MCF 10A (cell line): ENCODE measurements around the gene FGD2. TPM values are rescaled to one million over a fixed set of nuclear protein-coding genes. Genes with fewer than 3 reads are reported as not detected.

Source experiments
- BruUV-seq: library from RNA; stranded (reverse); fragments of 400-500 nt; replicated peaks from 2 replicates; lab custom pipeline; 2021; lab: Mats Ljungman, UMichigan
- CTCF ChIA-PET: fragments of 300-600 bp; sonication (Branson Sonifier 250); formaldehyde crosslinking; extraction: SDS; loops from one replicate; lab custom pipeline; 2021; ENCODE audit warnings: antibody characterized with exemption, inconsistent platforms; lab: Yijun Ruan, JAX
- POLR2A ChIA-PET: fragments of 300-600, 350-650 bp; sonication (Branson Sonifier 250); formaldehyde crosslinking; extraction: SDS; loops from one replicate; lab custom pipeline; 2020; ENCODE audit warnings: antibody characterized with exemption, inconsistent platforms; lab: Yijun Ruan, JAX
- DNase-seq: peaks from one replicate; pipeline ENCODE4 v3.0.0-alpha.2; 2018; ENCODE audit not compliant: unreplicated experiment
- H3K27ac Mint-ChIP-seq: one replicate; pipeline ENCODE4 v1.8.0; 2022; ENCODE audit warnings: mild to moderate bottlenecking, low read depth, mixed read lengths; ENCODE audit not compliant: unreplicated experiment
- H3K27me3 Mint-ChIP-seq: one replicate; pipeline ENCODE4 v1.8.0; 2022; ENCODE audit warnings: mixed read lengths; ENCODE audit not compliant: insufficient read depth, unreplicated experiment
- H3K36me3 Mint-ChIP-seq: one replicate; pipeline ENCODE4 v1.8.0; 2022; ENCODE audit warnings: mild to moderate bottlenecking, moderate library complexity, mixed read lengths; ENCODE audit not compliant: insufficient read depth, unreplicated experiment
- H3K4me1 Mint-ChIP-seq: one replicate; pipeline ENCODE4 v1.8.0; 2022; ENCODE audit warnings: mixed read lengths; ENCODE audit not compliant: insufficient read depth, unreplicated experiment
- H3K4me3 Mint-ChIP-seq: one replicate; pipeline ENCODE4 v1.8.0; 2022; ENCODE audit warnings: mild to moderate bottlenecking, moderate library complexity, mixed read lengths; ENCODE audit not compliant: unreplicated experiment
- H3K9me3 Mint-ChIP-seq: one replicate; pipeline ENCODE4 v1.8.0; 2022; ENCODE audit warnings: mixed read lengths; ENCODE audit not compliant: unreplicated experiment
- CTCF ChIP-seq: fragments of 200-600 bp; IDR thresholded peaks from one replicate; pipeline ENCODE4 v1.8.0; 2022; ENCODE audit warnings: antibody characterized with exemption, mild to moderate bottlenecking; ENCODE audit not compliant: unreplicated experiment
- intact Hi-C: fragments of 100-400 bp; cut with micrococcal nuclease; formaldehyde crosslinking; loops from 2 replicates; pipeline ENCODE4 v1.14.1; 2022
- total RNA-seq: library from RNA; stranded (reverse); gene quantifications from 2 replicates; pipeline ENCODE4 v1.2.3, GENCODE V29; 2022

FGD2 gene
- total RNA-seq, 1 experiment from 2014 or later = not detected

- no peaks in the 10 kb centered on the region for H3K36me3 Mint-ChIP-seq
- H3K27ac Mint-ChIP-seq = no peak overlapping the region
- H3K27me3 Mint-ChIP-seq = no peaks in the 10 kb centered on the region
- H3K9me3 Mint-ChIP-seq = no peaks in the 10 kb centered on the region
- intact Hi-C loops = no loop called here
- no TSS peak for BruUV-seq
- no peak for TF ChIP-seq CTCF
- H3K4me3 Mint-ChIP-seq = no peak overlapping the region
- POLR2A ChIA-PET = no interaction called here
- no peak for DNase-seq
- no peaks in the 10 kb centered on the region for H3K4me1 Mint-ChIP-seq
- CTCF ChIA-PET = interaction anchor here (3.1 kb wide), 1 partner anchor 9 kb away, joined by 19 read pairs; no protein-coding TSS in a partner anchor
Measured at GRCh38 chr6:37008484-37009465, 3.3 kb downstream of the FGD2 start.

- H3K27ac Mint-ChIP-seq = no peak overlapping the region
- no peak overlapping the region for H3K4me3 Mint-ChIP-seq
- no TSS peak for BruUV-seq
- DNase-seq = no peak
- CTCF ChIA-PET = interaction anchor here (0.8 to 1.3 kb wide), 4 partner anchors 9 to 243 kb away, joined by 3 read pairs; no protein-coding TSS in a partner anchor
- H3K36me3 Mint-ChIP-seq = no peaks in the 10 kb centered on the region
- TF ChIP-seq CTCF = no peak
- H3K9me3 Mint-ChIP-seq = no peaks in the 10 kb centered on the region
- H3K4me1 Mint-ChIP-seq = no peaks in the 10 kb centered on the region
- POLR2A ChIA-PET = interaction anchor here (0.7 kb wide), 1 partner anchor 886 kb away, joined by 3 read pairs; no protein-coding TSS in a partner anchor
- H3K27me3 Mint-ChIP-seq = no peaks in the 10 kb centered on the region
- intact Hi-C loops = no loop called here
Measured at GRCh38 chr6:37010402-37010892, 5.0 kb downstream of the FGD2 start.

- Mint-ChIP-seq H3K9me3 (no peaks in the 10 kb centered on the region), H3K4me3 (no peak overlapping the region), H3K36me3 (no peaks in the 10 kb centered on the region), H3K27me3 (no peaks in the 10 kb centered on the region), H3K27ac (no peak overlapping the region), H3K4me1 (no peaks in the 10 kb centered on the region)
- no TSS peak for BruUV-seq
- ChIA-PET POLR2A (no interaction called here), CTCF (interaction anchor here (1.3 kb wide), 1 partner anchor 244 kb away, joined by 3 read pairs; no protein-coding TSS in a partner anchor)
- DNase-seq = peak; percentile 57
- intact Hi-C loops = no loop called here
- TF ChIP-seq CTCF = no peak
Measured at GRCh38 chr6:37011656-37012378, 6.4 kb downstream of the FGD2 start.
